HG02623 (cell line): Measurements from ENCODE around the gene TRMT1.

Source experiments
- ATAC-seq: cut with Tn5 transposase; IDR thresholded peaks from one replicate; pipeline ENCODE4 v1.9.1; 2021; ENCODE audit warnings: moderate library complexity; ENCODE audit not compliant: unreplicated experiment

The TRMT1 gene

GRCh38 chr19:13092606-13093235 is 23.8 kb downstream of the TRMT1 start:
- ATAC-seq = no peak

GRCh38 chr19:13092158-13092543 is 24.4 kb downstream of the TRMT1 start:
- no peak for ATAC-seq

GRCh38 chr19:13091400-13092157 is 25.0 kb downstream of the TRMT1 start:
- no peak for ATAC-seq

- ATAC-seq = no peak
These were observed 25.9 kb downstream of the TRMT1 start for GRCh38 chr19:13090511-13091231.

GRCh38 chr19:13089857-13090507 is 26.6 kb downstream of the TRMT1 start:
- no peak for ATAC-seq

- no peak for ATAC-seq
These were observed 27.2 kb downstream of the TRMT1 start for GRCh38 chr19:13089139-13089856.

- ATAC-seq = no peak
These were observed 28.6 kb downstream of the TRMT1 start for GRCh38 chr19:13087795-13088537.

GRCh38 chr19:13087295-13087694 is 29.2 kb downstream of the TRMT1 start:
- ATAC-seq = no peak

- no peak for ATAC-seq
These were observed 30.2 kb downstream of the TRMT1 start for GRCh38 chr19:13086341-13086740.

GRCh38 chr19:13085666-13086065 is 30.9 kb downstream of the TRMT1 start:
- ATAC-seq = no peak

- no peak for ATAC-seq
These were observed 32.9 kb downstream of the TRMT1 start for GRCh38 chr19:13083627-13084026.

- ATAC-seq = no peak
These were observed 33.5 kb downstream of the TRMT1 start for GRCh38 chr19:13083008-13083404.

- no peak for ATAC-seq
These were observed 34.1 kb downstream of the TRMT1 start for GRCh38 chr19:13082192-13083007.

GRCh38 chr19:13079542-13079986 is 37.0 kb downstream of the TRMT1 start:
- no peak for ATAC-seq

GRCh38 chr19:13078897-13079541 is 37.5 kb downstream of the TRMT1 start:
- no peak for ATAC-seq

GRCh38 chr19:13078381-13078780 is 38.2 kb downstream of the TRMT1 start:
- no peak for ATAC-seq

GRCh38 chr19:13077240-13077639 is 39.3 kb downstream of the TRMT1 start:
- no peak for ATAC-seq

- no peak for ATAC-seq
These were observed 39.8 kb downstream of the TRMT1 start for GRCh38 chr19:13076787-13077186.

GRCh38 chr19:13076320-13076719 is 40.2 kb downstream of the TRMT1 start:
- no peak for ATAC-seq
